ENCODE data around the gene NALCN. TPM values are rescaled to one million over a fixed set of nuclear protein-coding genes. Genes with fewer than 3 reads are reported as not detected.
"Not testable (repeated sequence)": the region's sequence is repeated elsewhere in the genome, so short reads cannot be mapped to it uniquely, and the experiment has no call there.

The NALCN gene
- total RNA-seq, 1 donor from 2014 or later: 38.6 TPM

- Mint-ChIP-seq H3K36me3 (ENCODE audit: low read depth) (peaks cover 9% of the 10 kb centered on the region), H3K27ac (ENCODE audit: unreplicated experiment) (no peak overlapping the region), H3K27me3 (ENCODE audit: low read depth) (no peaks in the 10 kb centered on the region), H3K4me1 (ENCODE audit: low read depth) (peaks cover 11% of the 10 kb centered on the region), H3K4me3 (ENCODE audit: unreplicated experiment) (no peak overlapping the region), H3K9me3 (ENCODE audit: low read depth) (peaks cover 6% of the 10 kb centered on the region)
- TF ChIP-seq, protein P1, sequence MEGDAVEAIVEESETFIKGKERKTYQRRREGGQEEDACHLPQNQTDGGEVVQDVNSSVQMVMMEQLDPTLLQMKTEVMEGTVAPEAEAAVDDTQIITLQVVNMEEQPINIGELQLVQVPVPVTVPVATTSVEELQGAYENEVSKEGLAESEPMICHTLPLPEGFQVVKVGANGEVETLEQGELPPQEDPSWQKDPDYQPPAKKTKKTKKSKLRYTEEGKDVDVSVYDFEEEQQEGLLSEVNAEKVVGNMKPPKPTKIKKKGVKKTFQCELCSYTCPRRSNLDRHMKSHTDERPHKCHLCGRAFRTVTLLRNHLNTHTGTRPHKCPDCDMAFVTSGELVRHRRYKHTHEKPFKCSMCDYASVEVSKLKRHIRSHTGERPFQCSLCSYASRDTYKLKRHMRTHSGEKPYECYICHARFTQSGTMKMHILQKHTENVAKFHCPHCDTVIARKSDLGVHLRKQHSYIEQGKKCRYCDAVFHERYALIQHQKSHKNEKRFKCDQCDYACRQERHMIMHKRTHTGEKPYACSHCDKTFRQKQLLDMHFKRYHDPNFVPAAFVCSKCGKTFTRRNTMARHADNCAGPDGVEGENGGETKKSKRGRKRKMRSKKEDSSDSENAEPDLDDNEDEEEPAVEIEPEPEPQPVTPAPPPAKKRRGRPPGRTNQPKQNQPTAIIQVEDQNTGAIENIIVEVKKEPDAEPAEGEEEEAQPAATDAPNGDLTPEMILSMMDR (IDR thresholded peaks at IDR 0.05): no peak
- no peak for DNase-seq (ENCODE audit: low spot score)
These were observed 98.3 kb downstream of the NALCN start for GRCh38 chr13:101317986-101318523.

DNA sequence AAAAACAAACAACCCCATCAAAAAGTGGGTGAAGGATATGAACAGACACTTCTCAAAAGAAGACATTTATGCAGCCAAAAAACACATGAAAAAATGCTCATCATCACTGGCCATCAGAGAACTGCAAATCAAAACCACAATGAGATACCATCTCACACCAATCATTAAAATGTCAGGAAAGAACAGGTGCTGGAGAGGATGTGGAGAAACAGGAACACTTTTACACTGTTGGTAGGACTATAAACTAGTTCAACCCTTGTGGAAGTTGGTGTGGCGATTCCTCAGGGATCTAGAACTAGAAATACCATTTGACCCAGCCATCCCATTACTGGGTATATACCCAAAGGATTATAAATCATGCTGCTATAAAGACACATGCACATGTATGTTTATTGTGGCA, 102.8 kb downstream of the NALCN start:
- H3K36me3 Mint-ChIP-seq (ENCODE audit: low read depth); H3K27ac Mint-ChIP-seq (ENCODE audit: unreplicated experiment): not testable (repeated sequence)

DNA sequence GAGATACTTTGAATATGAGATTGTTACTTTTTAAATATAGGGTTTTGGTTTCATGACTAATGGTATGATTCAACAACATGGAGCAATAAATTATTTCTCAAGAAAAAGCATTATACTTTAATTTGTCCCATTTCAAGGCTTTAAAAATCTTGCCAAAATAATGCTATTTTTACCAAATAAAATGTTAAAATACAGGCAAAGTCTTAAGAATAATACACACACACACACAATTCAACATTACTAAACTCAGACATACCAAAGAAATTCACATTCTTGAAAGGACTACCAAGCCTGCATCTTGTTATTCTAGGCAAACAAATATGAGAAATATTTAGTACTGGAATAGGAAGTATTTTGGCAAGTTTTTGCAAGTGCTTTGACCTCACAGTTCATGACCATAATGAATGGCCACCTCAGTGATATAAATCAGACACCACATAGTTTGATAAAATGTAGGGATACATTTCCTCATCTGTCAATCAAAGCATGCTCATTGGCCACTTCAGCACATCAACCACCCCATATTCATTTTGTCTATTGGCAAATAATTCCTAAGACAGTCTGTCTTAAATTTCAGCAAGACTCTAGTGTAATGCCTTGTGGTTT, 107.2 kb downstream of the NALCN start:
- TF ChIP-seq, protein P1 (IDR thresholded peaks at IDR 0.05): no peak
- peak overlapping the region; percentile 94 for H3K27ac Mint-ChIP-seq (ENCODE audit: unreplicated experiment)
- peaks cover 5% of the 10 kb centered on the region for H3K9me3 Mint-ChIP-seq (ENCODE audit: low read depth)
- H3K36me3 Mint-ChIP-seq (ENCODE audit: low read depth): peaks cover 9% of the 10 kb centered on the region
- no peak for DNase-seq (ENCODE audit: low spot score)
- H3K4me1 Mint-ChIP-seq (ENCODE audit: low read depth): peaks cover 52% of the 10 kb centered on the region
- no peak overlapping the region for H3K4me3 Mint-ChIP-seq (ENCODE audit: unreplicated experiment)
- H3K27me3 Mint-ChIP-seq (ENCODE audit: low read depth): no peaks in the 10 kb centered on the region

More for the DNA sequence above, 102.8 kb downstream of the NALCN start:
- not testable (repeated sequence) for H3K9me3 Mint-ChIP-seq (ENCODE audit: low read depth); H3K4me3 Mint-ChIP-seq (ENCODE audit: unreplicated experiment); H3K27me3 Mint-ChIP-seq (ENCODE audit: low read depth); DNase-seq (ENCODE audit: low spot score)
- peaks cover 28% of the 10 kb centered on the region for H3K4me1 Mint-ChIP-seq (ENCODE audit: low read depth)

DNA sequence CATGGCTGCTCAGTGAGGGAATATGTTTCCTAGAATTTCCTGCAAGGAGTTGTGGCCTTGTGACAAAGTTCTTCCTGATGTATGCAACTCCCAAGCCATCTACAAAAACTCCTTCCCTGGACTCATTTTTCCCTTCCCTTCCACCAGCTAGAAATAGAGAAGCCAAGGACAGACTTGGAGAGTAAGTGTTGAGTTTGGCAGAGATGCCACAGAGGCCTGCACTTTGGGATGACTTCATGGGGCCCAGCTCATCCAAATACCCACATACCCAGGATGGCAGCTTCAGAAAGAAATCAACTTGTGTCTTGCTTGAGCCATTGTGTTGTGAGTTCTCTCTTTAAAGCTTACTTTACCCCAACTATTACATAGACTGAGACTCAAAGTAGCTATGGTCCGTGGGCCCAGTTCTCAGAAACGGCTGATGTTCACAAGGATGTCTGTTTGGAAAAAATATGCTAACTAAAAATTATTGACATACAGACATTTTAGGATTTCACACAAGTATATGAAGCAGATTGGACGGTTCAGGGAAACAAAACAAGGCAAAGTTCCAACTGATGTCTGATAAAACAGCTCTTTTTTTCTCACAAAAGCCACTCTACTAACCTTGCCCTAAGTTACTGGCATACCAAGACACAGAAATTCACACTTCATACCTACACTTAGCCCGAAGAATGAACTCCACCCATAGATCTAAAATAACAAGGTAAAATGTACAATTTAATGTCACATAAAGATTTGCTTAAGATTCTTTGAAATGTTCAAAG, 107.9 kb downstream of the NALCN start:
- no peaks in the 10 kb centered on the region for H3K27me3 Mint-ChIP-seq (ENCODE audit: low read depth)
- peaks cover 4% of the 10 kb centered on the region for H3K9me3 Mint-ChIP-seq (ENCODE audit: low read depth)
- H3K27ac Mint-ChIP-seq (ENCODE audit: unreplicated experiment): peak overlapping the region; percentile 94
- no peak for DNase-seq (ENCODE audit: low spot score)
- peaks cover 56% of the 10 kb centered on the region for H3K4me1 Mint-ChIP-seq (ENCODE audit: low read depth)
- peaks cover 10% of the 10 kb centered on the region for H3K36me3 Mint-ChIP-seq (ENCODE audit: low read depth)
- TF ChIP-seq, protein P1 (IDR thresholded peaks at IDR 0.05): no peak
- no peak overlapping the region for H3K4me3 Mint-ChIP-seq (ENCODE audit: unreplicated experiment)

GRCh38 chr13:101307181-101307701, 109.1 kb downstream of the NALCN start:
- peak overlapping the region; percentile 31 for H3K4me3 Mint-ChIP-seq (ENCODE audit: unreplicated experiment)
- H3K27me3 Mint-ChIP-seq (ENCODE audit: low read depth): no peaks in the 10 kb centered on the region
- TF ChIP-seq, protein P1 (IDR thresholded peaks at IDR 0.05): no peak
- no peak for DNase-seq (ENCODE audit: low spot score)
- H3K4me1 Mint-ChIP-seq (ENCODE audit: low read depth): peaks cover 67% of the 10 kb centered on the region
- peak overlapping the region; percentile 96 for H3K27ac Mint-ChIP-seq (ENCODE audit: unreplicated experiment)
- peaks cover 2% of the 10 kb centered on the region for H3K9me3 Mint-ChIP-seq (ENCODE audit: low read depth)
- peaks cover 9% of the 10 kb centered on the region for H3K36me3 Mint-ChIP-seq (ENCODE audit: low read depth)

Data from chondrocyte (in vitro differentiated cells).